NCI-H1694 (cell line): ENCODE measurements around the gene TAMM41.
"Not testable (repeated sequence)": the region's sequence is repeated elsewhere in the genome, so short reads cannot be mapped to it uniquely, and the experiment has no call there.

Experiments
- DNase-seq: peaks from one replicate; lab custom pipeline; 2025; lab: John Stamatoyannopoulos, UW

TAMM41 gene

GRCh38 chr3:11846281-11847266 is at the start of gene TAMM41:
Gene TAMM41, minus strand, starts transcription at chr3:11846885. Its CDS starts 249 bp downstream, at chr3:11846636.
- DNase-seq = peak; percentile 6

GRCh38 chr3:11878837-11879236 is 32.2 kb upstream of the TAMM41 start:
- DNase-seq = no peak

GRCh38 chr3:11874707-11875106 is 28.0 kb upstream of the TAMM41 start:
- DNase-seq = not testable (repeated sequence)

GRCh38 chr3:11863739-11864138 is 17.1 kb upstream of the TAMM41 start:
- not testable (repeated sequence) for DNase-seq

GRCh38 chr3:11862584-11862983 is 15.9 kb upstream of the TAMM41 start:
- not testable (repeated sequence) for DNase-seq

GRCh38 chr3:11862145-11862544 is 15.5 kb upstream of the TAMM41 start:
- DNase-seq = not testable (repeated sequence)

GRCh38 chr3:11860213-11860612 is 13.5 kb upstream of the TAMM41 start:
- DNase-seq = not testable (repeated sequence)

- no peak for DNase-seq
Measured at GRCh38 chr3:11853450-11853849, 6.8 kb upstream of the TAMM41 start.

- DNase-seq = peak; percentile 26
Measured at GRCh38 chr3:11850003-11850402, 3.3 kb upstream of the TAMM41 start.

- DNase-seq = no peak
Measured at GRCh38 chr3:11847607-11848006, 922 bp upstream of the TAMM41 start.

GRCh38 chr3:11845651-11846050 is 1.0 kb downstream of the TAMM41 start:
- no peak for DNase-seq

- no peak for DNase-seq
Measured at GRCh38 chr3:11844891-11845290, 1.8 kb downstream of the TAMM41 start.

- DNase-seq = no peak
Measured at GRCh38 chr3:11835028-11835639, 11.6 kb downstream of the TAMM41 start.

GRCh38 chr3:11832981-11833905 is 13.4 kb downstream of the TAMM41 start:
- no peak for DNase-seq

- DNase-seq = no peak
Measured at GRCh38 chr3:11829416-11829815, 17.3 kb downstream of the TAMM41 start.

- no peak for DNase-seq
Measured at GRCh38 chr3:11826628-11827265, 19.9 kb downstream of the TAMM41 start.

GRCh38 chr3:11825301-11825700 is 21.4 kb downstream of the TAMM41 start:
- no peak for DNase-seq

GRCh38 chr3:11820531-11821041 is 26.1 kb downstream of the TAMM41 start:
- DNase-seq = peak; percentile 9

- DNase-seq = no peak
Measured at GRCh38 chr3:11819146-11819689, 27.5 kb downstream of the TAMM41 start.

GRCh38 chr3:11818033-11818432 is 28.7 kb downstream of the TAMM41 start:
- peak; percentile 61 for DNase-seq

GRCh38 chr3:11815111-11815510 is 31.6 kb downstream of the TAMM41 start:
- no peak for DNase-seq
